Activated CD8-positive, alpha-beta memory T cell treated with anti-CD3 and anti-CD28 coated beads, Interleukin-2, amount 50 U/mL, for 1 hour (primary cell): ENCODE results near the gene PTPN6.

Source experiments
- DNase-seq: peaks from one replicate; pipeline ENCODE4 v3.0.0-alpha.2; 2020; ENCODE audit errors: extremely low read depth

PTPN6 gene

DNA sequence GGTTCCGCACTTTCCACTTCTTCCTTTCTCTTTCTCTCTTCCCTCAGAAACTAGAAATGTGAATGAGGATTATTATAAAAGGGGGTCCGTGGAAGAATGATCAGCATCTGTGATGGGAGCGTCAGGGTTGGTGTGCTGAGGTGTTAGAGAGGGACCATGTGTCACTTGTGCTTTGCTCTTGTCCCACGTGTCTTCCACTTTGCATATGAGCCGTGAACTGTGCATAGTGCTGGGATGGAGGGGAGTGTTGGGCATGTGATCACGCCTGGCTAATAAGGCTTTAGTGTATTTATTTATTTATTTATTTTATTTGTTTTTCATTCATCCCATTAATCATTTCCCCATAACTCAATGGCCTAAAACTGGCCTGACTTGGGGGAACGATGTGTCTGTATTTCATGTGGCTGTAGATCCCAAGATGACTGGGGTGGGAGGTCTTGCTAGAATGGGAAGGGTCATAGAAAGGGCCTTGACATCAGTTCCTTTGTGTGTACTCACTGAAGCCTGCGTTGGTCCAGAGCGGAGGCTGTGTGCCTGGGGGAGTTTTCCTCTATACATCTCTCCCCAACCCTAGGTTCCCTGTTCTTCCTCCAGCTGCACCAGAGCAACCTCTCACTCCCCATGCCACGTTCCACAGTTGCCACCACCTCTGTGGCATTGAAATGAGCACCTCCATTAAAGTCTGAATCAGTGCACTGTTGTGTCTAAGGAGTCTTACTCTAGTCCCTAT, 28.0 kb upstream of the PTPN6 start:
- no peak for DNase-seq

DNA sequence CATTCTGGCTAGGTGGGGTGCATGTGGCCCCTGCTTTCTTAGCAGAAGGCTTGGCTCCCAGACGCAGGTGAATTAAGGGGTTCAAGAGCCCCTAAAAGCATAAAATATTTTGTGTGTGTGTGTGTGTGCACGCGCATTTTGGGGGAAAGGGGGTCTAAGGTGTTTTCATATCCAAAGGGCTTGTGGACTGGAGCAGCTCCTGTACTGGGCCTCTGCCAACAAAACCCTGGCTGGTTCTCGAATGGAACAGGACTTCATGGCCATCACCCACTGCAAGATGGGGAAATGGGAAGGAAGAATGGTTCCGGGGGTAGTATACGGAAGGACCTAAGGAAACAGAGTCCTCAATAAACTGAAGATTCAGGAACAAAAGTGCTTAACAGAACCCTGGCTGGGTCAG, 27.3 kb upstream of the PTPN6 start:
- DNase-seq: no peak

DNA sequence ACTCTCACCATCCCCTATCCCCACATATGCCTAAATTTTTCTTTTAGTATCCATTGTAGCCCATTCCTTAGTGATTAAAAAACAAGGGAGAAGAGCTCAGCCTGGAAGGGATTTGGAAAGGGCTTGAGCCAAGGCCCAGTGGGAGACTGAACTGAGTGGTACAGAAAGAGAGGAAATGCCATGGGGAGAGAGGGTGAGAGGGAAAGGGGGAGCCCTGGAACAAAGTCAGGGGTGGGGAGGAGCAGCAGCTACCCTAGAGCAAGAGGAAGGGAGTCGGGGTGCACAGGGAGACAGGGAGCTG, 26.0 kb upstream of the PTPN6 start:
- DNase-seq: no peak

DNA sequence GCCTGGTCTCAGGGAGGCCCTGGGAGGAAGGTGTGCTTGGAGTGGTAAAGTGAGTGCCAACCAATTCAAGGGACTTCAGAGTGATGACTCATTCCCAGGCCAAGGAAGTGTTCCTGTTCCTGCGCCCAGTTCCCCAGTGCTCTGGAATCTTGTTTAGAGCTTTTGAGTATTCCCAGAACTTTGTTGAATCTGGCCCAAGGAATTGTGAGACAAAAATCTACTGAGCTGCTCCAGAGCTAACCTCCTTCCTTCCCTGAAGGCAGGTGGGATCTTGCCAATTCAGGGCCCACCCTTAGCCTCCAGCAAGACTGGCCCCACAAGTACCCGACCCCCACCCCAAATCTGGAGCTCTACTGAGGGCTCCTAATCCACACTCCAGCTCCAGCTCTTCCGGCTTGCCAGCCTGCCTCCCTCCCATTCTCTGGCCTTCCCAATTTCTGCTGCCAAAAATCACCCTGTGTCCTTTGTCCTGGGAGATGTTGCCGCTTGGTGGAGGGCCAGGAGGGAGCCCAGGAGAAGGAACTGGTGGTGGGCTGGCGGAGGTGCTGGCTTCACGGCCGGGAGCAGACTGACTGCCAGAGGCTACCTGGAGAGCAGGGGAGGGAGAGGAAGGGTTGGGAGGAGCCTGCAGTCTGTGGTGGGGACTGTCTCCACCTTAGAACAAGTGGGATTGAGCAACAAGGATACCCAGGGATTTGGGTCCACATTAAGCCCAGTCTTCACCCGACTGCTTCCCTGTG, 25.4 kb upstream of the PTPN6 start:
- DNase-seq: no peak

DNA sequence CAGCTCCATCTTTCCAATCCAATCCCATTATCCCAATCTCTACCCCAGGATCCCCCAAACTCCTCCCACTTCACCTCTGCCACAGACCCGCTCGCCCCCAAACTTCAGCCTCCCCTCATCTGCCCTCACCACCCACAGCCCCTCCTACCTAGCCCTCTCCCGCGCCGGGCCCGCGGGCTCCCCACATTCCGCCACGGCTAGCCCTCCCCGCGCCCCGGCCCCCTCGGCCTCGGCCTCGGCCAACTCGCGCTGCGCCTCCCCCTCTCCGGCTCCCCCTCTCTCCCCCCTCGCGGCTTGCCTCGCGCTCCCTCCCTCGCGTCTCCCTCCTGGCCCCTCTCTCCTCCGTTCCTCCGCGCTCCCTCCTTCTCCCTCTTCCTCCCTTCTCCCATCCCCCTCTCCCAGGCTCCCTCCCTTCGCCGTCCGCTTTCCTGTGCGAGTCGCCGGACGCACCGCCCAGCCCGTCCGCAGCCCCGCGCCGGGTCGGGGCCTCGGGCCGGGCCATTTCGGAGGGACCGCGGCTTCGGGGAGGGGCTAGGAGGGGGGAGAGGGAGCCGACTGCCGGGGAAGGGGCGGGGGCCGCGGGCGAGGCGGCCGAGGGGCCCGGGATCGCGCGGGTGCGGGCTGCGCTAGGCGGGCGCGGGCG, 23.7 kb upstream of the PTPN6 start, which contains the start of gene ATN1:
ATN1 (plus strand) TSS at position 581 of the 643 bp plus-strand sequence. CDS start 6,043 bp downstream, outside the sequence.
- no peak for DNase-seq

DNA sequence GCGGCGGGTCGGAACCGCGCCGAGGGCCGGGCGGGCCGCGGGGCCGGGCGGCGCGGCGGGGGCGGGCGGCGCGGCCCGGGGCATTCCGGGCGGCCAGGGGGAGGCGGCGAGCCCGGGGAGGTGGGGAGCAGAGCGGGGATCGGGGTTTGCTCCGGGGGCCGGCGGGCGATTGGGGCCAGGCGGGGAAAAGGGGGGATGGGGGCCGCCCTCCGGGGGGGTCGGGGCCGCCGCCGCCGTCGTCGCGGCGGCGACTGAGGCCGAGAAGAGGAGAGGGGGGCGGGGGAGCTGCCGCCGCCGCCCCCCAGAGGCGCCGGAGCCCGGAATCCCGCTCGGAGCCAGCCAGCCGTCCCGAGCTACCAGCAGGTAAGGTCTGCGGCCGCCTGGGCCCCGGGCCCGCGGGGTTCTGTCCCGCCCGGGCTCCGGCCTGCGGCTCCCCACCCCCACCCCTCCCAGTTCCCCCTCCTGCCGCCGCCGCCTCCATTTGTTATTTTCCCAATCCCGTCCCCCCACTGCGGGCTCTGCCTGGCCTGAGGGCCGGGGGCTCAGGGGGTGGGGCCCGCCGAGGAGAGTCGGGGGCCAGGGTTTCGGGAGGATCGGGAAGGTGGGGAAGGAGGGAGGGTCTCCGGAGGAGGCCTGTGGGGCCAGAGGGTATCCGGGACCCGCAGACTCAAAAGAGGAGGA, 23.0 kb upstream of the PTPN6 start:
- no peak for DNase-seq

DNA sequence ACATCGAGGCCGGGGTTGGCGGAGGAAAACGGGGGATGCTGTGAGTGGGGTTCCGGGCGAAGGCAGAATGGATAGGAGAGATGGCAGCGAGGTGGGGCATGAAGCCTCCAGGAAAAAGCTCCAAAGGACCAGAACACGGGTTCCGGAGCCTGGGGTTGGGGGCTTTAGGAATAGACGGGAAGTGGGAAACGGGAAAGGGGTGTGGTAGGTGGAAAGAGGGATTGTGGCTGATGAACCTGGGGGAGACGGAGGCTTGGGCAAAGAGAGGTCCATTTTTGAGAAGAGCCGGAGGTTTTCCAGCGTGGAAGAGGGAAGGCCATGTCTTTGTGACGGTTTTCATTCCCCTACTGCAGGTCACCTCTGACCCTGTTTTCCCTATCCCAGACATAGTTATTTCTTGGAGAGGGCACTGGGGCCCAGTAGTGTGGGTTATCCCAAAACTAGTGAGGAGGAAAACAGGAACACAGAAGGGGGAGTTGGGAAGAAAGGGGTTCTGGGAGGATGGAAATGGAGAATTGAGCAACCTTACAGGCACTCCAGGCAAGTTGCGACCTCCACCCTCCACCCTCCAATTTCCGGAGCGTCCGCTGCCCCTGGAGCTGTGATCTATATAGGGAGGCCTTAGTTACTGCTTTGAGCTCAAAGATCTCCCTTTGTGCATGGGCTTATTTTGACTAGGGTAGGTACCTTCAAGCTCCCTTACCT, 22.3 kb upstream of the PTPN6 start:
- no peak for DNase-seq

DNA sequence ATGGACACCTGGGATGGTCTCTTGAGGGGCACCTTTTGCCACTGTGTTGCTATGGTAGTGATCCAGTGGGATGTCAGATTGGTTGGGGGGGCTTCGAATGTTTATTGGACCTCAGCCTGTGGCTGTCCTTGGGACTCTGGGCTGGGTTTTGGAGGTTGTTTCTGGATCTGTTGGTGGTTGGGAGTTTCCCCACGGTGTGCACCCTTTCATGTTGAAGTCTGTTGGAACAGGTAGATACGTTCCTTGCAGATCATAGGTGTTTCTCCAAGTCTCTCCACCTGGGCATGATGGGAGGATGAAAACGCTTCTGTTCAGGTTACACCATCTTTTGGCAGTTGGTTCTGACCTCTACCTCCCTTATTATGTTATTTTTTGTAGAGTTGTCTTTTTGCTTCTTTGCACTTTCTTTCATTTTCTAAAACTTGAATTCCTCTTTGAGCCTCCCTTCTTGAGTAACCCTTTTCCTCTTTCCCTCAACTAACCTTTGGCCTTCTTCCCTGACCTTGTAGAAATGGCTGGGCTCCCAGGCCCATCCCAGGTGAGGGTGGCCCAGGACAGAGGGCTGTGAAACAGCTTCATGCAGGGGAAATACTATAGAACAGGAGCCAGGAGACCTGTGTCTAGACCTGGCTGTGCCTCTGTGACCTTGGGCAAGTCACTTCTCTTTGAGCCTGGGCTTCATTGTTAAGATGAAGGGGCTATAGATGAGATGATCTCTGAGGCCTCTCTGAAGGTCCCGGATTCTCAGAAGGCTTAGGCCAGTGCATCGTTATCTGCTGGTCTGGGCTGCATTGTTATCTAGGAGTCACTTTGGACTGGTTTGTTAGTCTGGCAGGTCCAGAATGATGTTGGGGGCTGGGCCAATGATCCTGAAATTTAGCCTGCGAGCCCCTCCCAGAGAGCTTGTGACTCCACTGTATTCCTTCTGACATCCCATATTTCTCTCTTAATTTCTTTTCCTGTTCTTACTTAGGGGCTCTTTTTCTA, 21.4 kb upstream of the PTPN6 start:
- DNase-seq: no peak

DNA sequence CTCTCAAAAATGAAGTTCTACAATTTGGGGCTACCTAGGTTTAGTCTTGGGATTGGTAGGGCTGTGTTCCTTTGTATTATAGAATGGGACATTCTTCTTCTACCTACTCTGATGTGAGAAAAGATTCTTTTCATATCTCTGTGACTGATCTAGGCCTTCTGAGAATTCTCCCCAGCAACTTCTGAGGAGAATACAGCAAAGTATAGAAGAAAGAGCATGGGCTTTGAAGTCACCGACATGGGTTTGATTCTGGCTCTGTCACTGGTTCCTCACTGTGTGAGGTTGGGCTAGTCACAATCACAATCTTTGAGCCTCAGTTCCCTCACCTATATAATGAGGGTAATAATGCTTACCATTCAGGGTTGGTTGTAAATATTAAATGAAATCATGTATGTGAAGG, 18.4 kb upstream of the PTPN6 start:
- no peak for DNase-seq

DNA sequence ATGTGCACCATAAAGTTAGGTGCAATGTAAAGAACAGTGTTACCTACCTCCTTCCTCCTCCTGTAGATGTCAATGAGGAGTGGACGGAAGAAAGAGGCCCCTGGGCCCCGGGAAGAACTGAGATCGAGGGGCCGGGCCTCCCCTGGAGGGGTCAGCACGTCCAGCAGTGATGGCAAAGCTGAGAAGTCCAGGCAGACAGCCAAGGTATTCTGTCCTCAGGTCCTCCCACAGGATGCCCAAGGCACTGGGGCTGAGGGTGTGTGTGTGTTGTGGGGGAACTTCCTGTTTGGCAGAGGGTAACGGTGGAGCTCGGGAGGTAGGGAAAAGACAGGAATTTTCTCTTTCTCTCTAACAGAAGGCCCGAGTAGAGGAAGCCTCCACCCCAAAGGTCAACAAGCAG, 17.0 kb upstream of the PTPN6 start:
- no peak for DNase-seq

DNA sequence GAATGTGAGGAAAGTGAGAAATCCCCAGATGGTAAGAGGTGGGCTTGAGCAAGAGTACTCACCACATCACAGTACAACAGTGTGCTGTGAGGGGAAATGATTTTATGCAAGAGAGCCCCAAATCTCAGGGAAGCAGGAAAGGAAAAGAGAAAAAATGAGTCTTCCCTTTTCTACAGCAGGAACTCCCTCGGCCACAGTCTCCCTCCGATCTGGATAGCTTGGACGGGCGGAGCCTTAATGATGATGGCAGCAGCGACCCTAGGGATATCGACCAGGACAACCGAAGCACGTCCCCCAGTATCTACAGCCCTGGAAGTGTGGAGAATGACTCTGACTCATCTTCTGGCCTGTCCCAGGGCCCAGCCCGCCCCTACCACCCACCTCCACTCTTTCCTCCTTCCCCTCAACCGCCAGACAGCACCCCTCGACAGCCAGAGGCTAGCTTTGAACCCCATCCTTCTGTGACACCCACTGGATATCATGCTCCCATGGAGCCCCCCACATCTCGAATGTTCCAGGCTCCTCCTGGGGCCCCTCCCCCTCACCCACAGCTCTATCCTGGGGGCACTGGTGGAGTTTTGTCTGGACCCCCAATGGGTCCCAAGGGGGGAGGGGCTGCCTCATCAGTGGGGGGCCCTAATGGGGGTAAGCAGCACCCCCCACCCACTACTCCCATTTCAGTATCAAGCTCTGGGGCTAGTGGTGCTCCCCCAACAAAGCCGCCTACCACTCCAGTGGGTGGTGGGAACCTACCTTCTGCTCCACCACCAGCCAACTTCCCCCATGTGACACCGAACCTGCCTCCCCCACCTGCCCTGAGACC, 15.6 kb upstream of the PTPN6 start:
- DNase-seq: no peak

DNA sequence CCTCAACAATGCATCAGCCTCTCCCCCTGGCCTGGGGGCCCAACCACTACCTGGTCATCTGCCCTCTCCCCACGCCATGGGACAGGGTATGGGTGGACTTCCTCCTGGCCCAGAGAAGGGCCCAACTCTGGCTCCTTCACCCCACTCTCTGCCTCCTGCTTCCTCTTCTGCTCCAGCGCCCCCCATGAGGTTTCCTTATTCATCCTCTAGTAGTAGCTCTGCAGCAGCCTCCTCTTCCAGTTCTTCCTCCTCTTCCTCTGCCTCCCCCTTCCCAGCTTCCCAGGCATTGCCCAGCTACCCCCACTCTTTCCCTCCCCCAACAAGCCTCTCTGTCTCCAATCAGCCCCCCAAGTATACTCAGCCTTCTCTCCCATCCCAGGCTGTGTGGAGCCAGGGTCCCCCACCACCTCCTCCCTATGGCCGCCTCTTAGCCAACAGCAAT, 14.9 kb upstream of the PTPN6 start:
- DNase-seq: no peak

DNA sequence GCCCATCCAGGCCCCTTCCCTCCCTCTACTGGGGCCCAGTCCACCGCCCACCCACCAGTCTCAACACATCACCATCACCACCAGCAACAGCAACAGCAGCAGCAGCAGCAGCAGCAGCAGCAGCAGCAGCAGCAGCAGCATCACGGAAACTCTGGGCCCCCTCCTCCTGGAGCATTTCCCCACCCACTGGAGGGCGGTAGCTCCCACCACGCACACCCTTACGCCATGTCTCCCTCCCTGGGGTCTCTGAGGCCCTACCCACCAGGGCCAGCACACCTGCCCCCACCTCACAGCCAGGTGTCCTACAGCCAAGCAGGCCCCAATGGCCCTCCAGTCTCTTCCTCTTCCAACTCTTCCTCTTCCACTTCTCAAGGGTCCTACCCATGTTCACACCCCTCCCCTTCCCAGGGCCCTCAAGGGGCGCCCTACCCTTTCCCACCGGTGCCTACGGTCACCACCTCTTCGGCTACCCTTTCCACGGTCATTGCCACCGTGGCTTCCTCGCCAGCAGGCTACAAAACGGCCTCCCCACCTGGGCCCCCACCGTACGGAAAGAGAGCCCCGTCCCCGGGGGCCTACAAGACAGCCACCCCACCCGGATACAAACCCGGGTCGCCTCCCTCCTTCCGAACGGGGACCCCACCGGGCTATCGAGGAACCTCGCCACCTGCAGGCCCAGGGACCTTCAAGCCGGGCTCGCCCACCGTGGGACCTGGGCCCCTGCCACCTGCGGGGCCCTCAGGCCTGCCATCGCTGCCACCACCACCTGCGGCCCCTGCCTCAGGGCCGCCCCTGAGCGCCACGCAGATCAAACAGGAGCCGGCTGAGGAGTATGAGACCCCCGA, 14.3 kb upstream of the PTPN6 start:
- no peak for DNase-seq

DNA sequence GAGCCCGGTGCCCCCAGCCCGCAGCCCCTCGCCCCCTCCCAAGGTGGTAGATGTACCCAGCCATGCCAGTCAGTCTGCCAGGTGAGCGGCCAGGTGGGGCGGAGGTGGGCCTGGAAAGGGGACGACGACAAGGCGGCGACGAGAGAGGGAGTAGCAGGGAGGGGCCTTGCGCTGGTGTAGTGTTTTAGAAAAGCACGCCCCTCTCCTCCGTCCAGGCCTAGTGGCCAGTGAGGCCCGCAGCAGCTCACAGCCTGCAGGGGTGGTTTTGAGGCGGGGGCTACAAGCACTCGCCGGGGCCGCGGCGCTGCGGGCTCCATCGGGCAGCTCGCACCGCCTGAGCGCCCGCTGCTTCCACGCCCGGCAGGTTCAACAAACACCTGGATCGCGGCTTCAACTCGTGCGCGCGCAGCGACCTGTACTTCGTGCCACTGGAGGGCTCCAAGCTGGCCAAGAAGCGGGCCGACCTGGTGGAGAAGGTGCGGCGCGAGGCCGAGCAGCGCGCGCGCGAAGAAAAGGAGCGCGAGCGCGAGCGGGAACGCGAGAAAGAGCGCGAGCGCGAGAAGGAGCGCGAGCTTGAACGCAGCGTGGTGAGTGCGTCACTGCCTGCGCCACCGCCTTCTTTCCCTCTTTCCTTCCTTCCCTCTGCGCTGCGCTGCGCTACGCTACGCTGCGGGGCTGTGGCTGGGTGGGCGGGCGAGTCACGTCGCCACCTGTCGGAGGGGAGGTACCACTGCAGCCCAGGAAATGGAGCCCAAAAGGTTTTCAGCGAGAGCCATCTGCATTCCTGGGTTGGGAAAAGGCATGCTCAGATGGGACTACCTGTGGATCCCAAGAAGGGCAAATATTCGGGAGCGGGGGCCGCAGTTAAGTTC, 13.4 kb upstream of the PTPN6 start:
- peak; percentile 79 for DNase-seq

DNA sequence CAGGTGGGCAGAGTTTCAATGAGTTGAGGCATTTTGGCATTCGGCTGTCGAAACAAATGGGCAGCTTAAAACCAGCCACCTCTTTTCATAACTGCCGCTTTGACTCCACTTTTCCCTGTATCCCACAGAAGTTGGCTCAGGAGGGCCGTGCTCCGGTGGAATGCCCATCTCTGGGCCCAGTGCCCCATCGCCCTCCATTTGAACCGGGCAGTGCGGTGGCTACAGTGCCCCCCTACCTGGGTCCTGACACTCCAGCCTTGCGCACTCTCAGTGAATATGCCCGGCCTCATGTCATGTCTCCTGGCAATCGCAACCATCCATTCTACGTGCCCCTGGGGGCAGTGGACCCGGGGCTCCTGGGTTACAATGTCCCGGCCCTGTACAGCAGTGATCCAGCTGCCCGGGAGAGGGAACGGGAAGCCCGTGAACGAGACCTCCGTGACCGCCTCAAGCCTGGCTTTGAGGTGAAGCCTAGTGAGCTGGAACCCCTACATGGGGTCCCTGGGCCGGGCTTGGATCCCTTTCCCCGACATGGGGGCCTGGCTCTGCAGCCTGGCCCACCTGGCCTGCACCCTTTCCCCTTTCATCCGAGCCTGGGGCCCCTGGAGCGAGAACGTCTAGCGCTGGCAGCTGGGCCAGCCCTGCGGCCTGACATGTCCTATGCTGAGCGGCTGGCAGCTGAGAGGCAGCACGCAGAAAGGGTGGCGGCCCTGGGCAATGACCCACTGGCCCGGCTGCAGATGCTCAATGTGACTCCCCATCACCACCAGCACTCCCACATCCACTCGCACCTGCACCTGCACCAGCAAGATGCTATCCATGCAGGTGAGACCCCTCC, 12.6 kb upstream of the PTPN6 start:
- no peak for DNase-seq

DNA sequence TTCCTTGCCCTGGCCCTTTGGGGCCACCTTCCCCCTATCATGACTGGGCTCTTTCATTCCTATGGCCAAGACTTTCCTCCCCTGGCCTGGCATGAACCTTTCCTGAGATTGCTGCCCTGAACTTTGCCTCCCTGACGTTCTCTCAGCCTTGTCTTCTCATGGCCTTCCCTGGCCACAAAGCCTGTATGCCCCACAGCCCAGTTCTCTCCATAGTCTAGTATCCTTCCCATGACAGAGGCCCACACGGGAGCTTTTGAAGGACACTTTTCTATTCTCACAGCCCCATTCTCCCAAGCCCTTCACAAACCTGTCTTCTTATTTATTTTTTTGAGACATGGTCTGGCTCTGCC, 12.0 kb upstream of the PTPN6 start:
- DNase-seq: no peak

DNA sequence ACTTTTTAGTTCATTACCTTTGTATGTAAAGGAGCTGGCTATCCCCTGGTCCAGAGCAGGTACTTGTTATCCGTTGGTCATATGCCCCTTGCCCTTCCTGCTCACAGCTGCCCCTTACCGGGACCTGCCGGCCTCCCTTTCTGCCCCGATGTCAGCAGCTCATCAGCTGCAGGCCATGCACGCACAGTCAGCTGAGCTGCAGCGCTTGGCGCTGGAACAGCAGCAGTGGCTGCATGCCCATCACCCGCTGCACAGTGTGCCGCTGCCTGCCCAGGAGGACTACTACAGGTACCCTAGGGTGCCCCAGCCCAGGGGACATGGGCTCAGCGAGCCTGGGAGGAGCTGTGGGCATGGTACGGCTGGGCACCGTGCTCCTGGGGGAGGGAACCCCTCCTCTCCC, 9.9 kb upstream of the PTPN6 start:
- no peak for DNase-seq
